AG04450 (cell line): Measurements from ENCODE around the gene PTGS1. TPM values are rescaled to one million over a fixed set of nuclear protein-coding genes. Genes with fewer than 3 reads are reported as not detected.
"Not testable (repeated sequence)": the region's sequence is repeated elsewhere in the genome, so short reads cannot be mapped to it uniquely, and the experiment has no call there.

Experiments used
- CTCF ChIA-PET: fragments of 300-600, 350-600 bp; formaldehyde crosslinking; extraction: SDS; loops from one replicate; lab custom pipeline; 2022; ENCODE audit warnings: antibody characterized with exemption, inconsistent platforms; lab: Charles Lee
- POLR2A ChIA-PET: fragments of 350-600 bp; formaldehyde crosslinking; extraction: SDS; loops from one replicate; lab custom pipeline; 2021; ENCODE audit warnings: antibody characterized with exemption, inconsistent platforms; lab: Yijun Ruan, JAX
- DNase-seq: peaks from one replicate; pipeline ENCODE4 v3.0.0-alpha.2; 2011; ENCODE audit warnings: low read depth, low spot score
- H3K27ac ChIP-seq: one replicate; pipeline ENCODE4 v1.5.1; 2012; ENCODE audit warnings: low read depth, low read length, control low read depth
- H3K27me3 ChIP-seq: one replicate; pipeline ENCODE4 v1.6.0; 2012; ENCODE audit warnings: low read length; ENCODE audit not compliant: control insufficient read depth, insufficient read depth
- H3K4me3 ChIP-seq: 2 replicates; pipeline ENCODE4 v1.5.1; 2011; ENCODE audit warnings: mild to moderate bottlenecking, low read depth, low read length, control low read depth
- H3K9me3 ChIP-seq: 2 replicates; pipeline ENCODE4 v1.5.1; 2012; ENCODE audit warnings: low read length; ENCODE audit not compliant: control insufficient read depth, insufficient read depth
- CTCF ChIP-seq: IDR thresholded peaks from 2 replicates; pipeline ENCODE4 v1.5.1; 2011; ENCODE audit warnings: low read depth, low read length, control low read depth, inconsistent platforms
- polyA plus RNA-seq: library from polyadenylated mRNA; depleted of rRNA; stranded (reverse); fragments of >200 nt; gene quantifications from 2 replicates; pipeline ENCODE4 v1.2.3, GENCODE V29; 2011

PTGS1 gene
- polyA plus RNA-seq, 1 experiment = 83.1 TPM

DNA sequence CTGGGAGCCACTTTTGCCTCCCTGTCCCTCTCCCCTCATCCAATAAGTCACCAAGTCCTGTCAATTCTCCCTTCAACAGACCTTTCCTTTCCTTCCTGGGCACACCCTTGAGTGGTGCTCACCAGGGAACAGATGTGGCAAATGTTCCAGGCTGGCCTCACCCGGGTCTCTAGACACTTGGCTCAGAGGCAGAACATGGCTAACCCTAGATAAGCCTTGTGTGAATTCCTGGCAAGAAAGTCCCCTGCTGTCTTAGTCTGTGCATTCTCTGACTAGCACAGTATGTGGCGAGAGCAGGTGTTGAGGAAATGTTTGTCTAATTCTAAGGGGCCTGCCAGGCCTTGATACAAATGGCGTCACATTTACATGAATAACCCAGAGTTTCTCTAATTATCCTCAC lies 41.2 kb upstream of the PTGS1 start:
- Histone ChIP-seq H3K27ac (no peak overlapping the region), H3K9me3 (no peaks in the 10 kb centered on the region), H3K4me3 (no peak overlapping the region), H3K27me3 (no peaks in the 10 kb centered on the region)
- CTCF ChIA-PET = no interaction called here
- DNase-seq = no peak
- POLR2A ChIA-PET = no interaction called here
- no peak for TF ChIP-seq CTCF

- POLR2A ChIA-PET = not testable (repeated sequence)
Observed at GRCh38 chr9:122330466-122330865, 40.4 kb upstream of the PTGS1 start.

DNA sequence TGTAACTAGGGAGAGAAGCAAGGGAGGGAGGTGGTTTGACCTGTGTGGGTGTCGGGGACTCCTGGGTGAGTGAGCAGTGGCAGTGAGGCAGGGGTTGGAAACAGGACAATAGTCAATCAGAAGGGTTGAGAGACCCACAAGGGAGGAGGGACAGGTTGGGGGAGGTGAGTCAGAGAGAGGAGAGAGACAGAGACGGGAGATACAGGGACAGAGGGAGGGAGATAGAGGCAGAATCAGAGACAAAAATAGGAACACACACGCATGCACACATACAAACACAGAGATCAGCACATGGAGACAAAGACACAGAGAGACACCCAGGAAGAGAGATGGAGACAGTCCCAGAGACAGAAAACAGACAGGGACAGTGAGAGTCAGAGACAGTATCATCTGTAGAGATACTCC lies 39.3 kb upstream of the PTGS1 start:
- Histone ChIP-seq H3K9me3 (no peaks in the 10 kb centered on the region), H3K4me3 (no peak overlapping the region), H3K27ac (no peak overlapping the region), H3K27me3 (no peaks in the 10 kb centered on the region)
- DNase-seq = no peak
- ChIA-PET CTCF (no interaction called here), POLR2A (no interaction called here)
- no peak for TF ChIP-seq CTCF

More at GRCh38 chr9:122330466-122330865, 40.4 kb upstream of the PTGS1 start:
- H3K27ac ChIP-seq, DNase-seq, H3K9me3 ChIP-seq, H3K4me3 ChIP-seq, CTCF ChIA-PET, H3K27me3 ChIP-seq: not testable (repeated sequence)

DNA sequence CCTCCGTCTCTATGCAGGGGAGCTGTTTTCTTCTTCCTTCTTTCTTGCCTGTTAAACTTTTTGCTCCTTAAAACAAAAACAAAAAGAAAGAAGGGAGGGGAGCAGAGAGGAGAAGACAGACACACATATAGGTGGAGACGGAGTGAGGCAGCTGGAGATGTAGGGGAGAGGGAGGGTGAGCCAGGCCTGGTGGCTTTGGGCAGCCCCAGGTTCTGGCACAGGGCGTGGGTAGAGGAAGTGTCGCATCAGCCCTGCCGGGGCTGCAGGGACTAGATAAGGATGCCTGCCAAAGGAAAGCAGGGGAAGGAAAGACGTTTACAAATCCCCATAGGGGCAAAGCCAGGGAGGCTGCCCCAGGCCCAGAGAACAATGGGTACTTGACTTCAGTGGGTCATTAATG lies 38.7 kb upstream of the PTGS1 start:
- CTCF ChIA-PET = no interaction called here
- no peak for DNase-seq
- POLR2A ChIA-PET = no interaction called here
- TF ChIP-seq CTCF = no peak
- Histone ChIP-seq H3K9me3 (no peaks in the 10 kb centered on the region), H3K4me3 (no peak overlapping the region), H3K27me3 (peaks cover 5% of the 10 kb centered on the region), H3K27ac (no peak overlapping the region)

GRCh38 chr9:122332644-122333043 lies 38.2 kb upstream of the PTGS1 start:
- H3K9me3 ChIP-seq = no peaks in the 10 kb centered on the region
- no peak for DNase-seq
- H3K4me3 ChIP-seq = no peak overlapping the region
- TF ChIP-seq CTCF = no peak
- POLR2A ChIA-PET = no interaction called here
- peaks cover 9% of the 10 kb centered on the region for H3K27me3 ChIP-seq
- CTCF ChIA-PET = no interaction called here
- no peak overlapping the region for H3K27ac ChIP-seq
